CD14-positive monocyte (primary cell): Measurements from ENCODE around the gene CCDC88C. TPM values are rescaled to one million over a fixed set of nuclear protein-coding genes. Genes with fewer than 3 reads are reported as not detected.

Experiments used
- DNase-seq, 3 donors: peaks; one replicate each; pipeline ENCODE4 v3.0.0-alpha.2; 2011 to 2022
- H2AFZ ChIP-seq: 2 replicates; pipeline ENCODE4 v1.6.0; 2012; ENCODE audit warnings: mild to moderate bottlenecking, low read depth, low read length, inconsistent platforms; ENCODE audit not compliant: insufficient read depth, poor library complexity, severe bottlenecking
- H3K27ac ChIP-seq, 2 donors: 1 replicate in 1 of 2; 2 replicates in 1 of 2; pipeline ENCODE4 v1.5.1; 2012 to 2013; ENCODE audit warnings: low read length in 2 of 2, control low read depth in 1 of 2, inconsistent platforms in 1 of 2, low read depth in 1 of 2, mild to moderate bottlenecking in 1 of 2
- H3K27me3 ChIP-seq, 2 donors: one replicate each; pipeline versions ENCODE4 v1.6.0 to v1.6.1; 2011 to 2013; ENCODE audit warnings: low read length in 2 of 2; ENCODE audit not compliant: control insufficient read depth in 2 of 2, insufficient read depth in 2 of 2
- H3K36me3 ChIP-seq, 2 donors: replicated peaks in 1 of 2; 1 replicate in 1 of 2; 2 replicates in 1 of 2; pipeline versions ENCODE4 v1.5.1 to v1.6.1; 2012 to 2013; ENCODE audit warnings: low read length in 2 of 2, control low read depth in 1 of 2, inconsistent platforms in 1 of 2, mild to moderate bottlenecking in 1 of 2; ENCODE audit not compliant: insufficient read depth in 2 of 2, control insufficient read depth in 1 of 2
- H3K4me1 ChIP-seq, 2 donors: 1 replicate in 1 of 2; 2 replicates in 1 of 2; pipeline versions ENCODE4 v1.5.1 to v1.6.1; 2012 to 2013; ENCODE audit warnings: low read length in 2 of 2, control low read depth in 1 of 2, inconsistent platforms in 1 of 2, mild to moderate bottlenecking in 1 of 2, moderate library complexity in 1 of 2; ENCODE audit not compliant: insufficient read depth in 2 of 2, control insufficient read depth in 1 of 2
- H3K4me2 ChIP-seq: replicated peaks from 2 replicates; pipeline ENCODE3; 2012; ENCODE audit warnings: low read length, moderate library complexity, mild to moderate bottlenecking; ENCODE audit not compliant: poor library complexity, severe bottlenecking; ENCODE audit errors: extremely low read depth
- H3K4me3 ChIP-seq, 3 experiments: fragments of 200-600 bp in 1 of 3; sonication (generic) in 1 of 3; replicated peaks in 1 of 3; 1 replicate in 2 of 3; 2 replicates in 1 of 3; pipeline ENCODE4 v1.5.1; 2011 to 2013; ENCODE audit warnings: low read length in 3 of 3, mild to moderate bottlenecking in 3 of 3, control low read depth in 2 of 3, low read depth in 2 of 3, inconsistent platforms in 1 of 3, moderate library complexity in 1 of 3
- H3K79me2 ChIP-seq: 2 replicates; pipeline ENCODE4 v1.6.0; 2012; ENCODE audit warnings: mild to moderate bottlenecking, control low read depth, inconsistent platforms, low read length, moderate library complexity; ENCODE audit not compliant: insufficient read depth
- H3K9ac ChIP-seq: 2 replicates; pipeline ENCODE4 v1.6.0; 2017; ENCODE audit warnings: low read length, mild to moderate bottlenecking; ENCODE audit not compliant: insufficient read depth, poor library complexity, severe bottlenecking
- H3K9me3 ChIP-seq, 2 donors: replicated peaks in 1 of 2; 1 replicate in 1 of 2; 2 replicates in 1 of 2; pipeline versions ENCODE4 v1.5.1 to v1.6.1; 2012 to 2013; ENCODE audit warnings: low read length in 2 of 2, control low read depth in 1 of 2; ENCODE audit not compliant: control insufficient read depth in 1 of 2, insufficient read depth in 1 of 2
- H4K20me1 ChIP-seq: 2 replicates; pipeline ENCODE4 v1.6.0; 2012; ENCODE audit warnings: mild to moderate bottlenecking, low read length, control low read depth, moderate library complexity; ENCODE audit not compliant: insufficient read depth
- H3K27ac Mint-ChIP-seq, 7 donors: one replicate each; pipeline ENCODE4 v1.8.0; 2020; ENCODE audit warnings: mild to moderate bottlenecking in 7 of 7, mixed read lengths in 7 of 7, moderate library complexity in 6 of 7, inconsistent platforms in 2 of 7
- H3K27me3 Mint-ChIP-seq, 3 donors: one replicate each; pipeline ENCODE4 v1.8.0; 2021 to 2022; ENCODE audit warnings: low read depth in 3 of 3, mild to moderate bottlenecking in 3 of 3, mixed read lengths in 3 of 3, moderate library complexity in 3 of 3, inconsistent platforms in 1 of 3
- H3K36me3 Mint-ChIP-seq, 2 donors: one replicate each; pipeline ENCODE4 v1.8.0; 2020; ENCODE audit warnings: mixed read lengths in 2 of 2, inconsistent platforms in 1 of 2, mild to moderate bottlenecking in 1 of 2
- H3K4me1 Mint-ChIP-seq: one replicate; pipeline ENCODE4 v1.8.0; 2020; ENCODE audit warnings: mild to moderate bottlenecking, mixed read lengths
- H3K4me3 Mint-ChIP-seq, 2 donors: one replicate each; pipeline ENCODE4 v1.8.0; 2020; ENCODE audit warnings: mild to moderate bottlenecking in 2 of 2, mixed read lengths in 2 of 2, moderate library complexity in 1 of 2
- H3K9me3 Mint-ChIP-seq, 7 donors: one replicate each; pipeline ENCODE4 v1.8.0; 2020 to 2022; ENCODE audit warnings: mixed read lengths in 7 of 7, mild to moderate bottlenecking in 6 of 7, moderate library complexity in 6 of 7, inconsistent platforms in 2 of 7
- CTCF ChIP-seq: fragments of 200-600 bp; IDR thresholded peaks from one replicate; pipeline ENCODE4 v1.8.0; 2022; ENCODE audit warnings: antibody characterized with exemption, mild to moderate bottlenecking
- WGBS: methylation state at CpG from one replicate; pipeline ENCODE4 v1.1.5; 2013; ENCODE audit warnings: missing lambda C conversion rate; ENCODE audit not compliant: insufficient coverage; 5-methylcytosine and 5-hydroxymethylcytosine counted together
- intact Hi-C, 2 donors: fragments of 100-400 bp; cut with micrococcal nuclease; formaldehyde crosslinking; loops; one replicate each; pipeline versions ENCODE4 v1.15.0 to v1.15.1; 2023
- polyA plus RNA-seq, 3 donors: library from polyadenylated mRNA; depleted of rRNA in 1 of 3; unstranded in 2 of 3; stranded (reverse) in 1 of 3; fragments of 300-500 nt in 2 of 3; fragments of >200 nt in 1 of 3; fragmentation: Illumina TruSeq in 2 of 3; gene quantifications; 1 replicate in 2 of 3; 2 replicates in 1 of 3; pipeline ENCODE4 v1.2.3, GENCODE V29; 2012 to 2021

The CCDC88C gene
- polyA plus RNA-seq, 3 donors, result 11.6 to 69.7 (median 12.3) TPM

GRCh38 chr14:91367173-91368171, 50.1 kb downstream of the CCDC88C start:
- Histone ChIP-seq H2AFZ (no peak overlapping the region), H3K27me3 (no peaks in the 10 kb centered on the region), H3K79me2 (peaks cover 98% of the 10 kb centered on the region), H3K4me2 (peak overlapping the region; percentile 61), H3K9me3 (no peaks in the 10 kb centered on the region), H3K4me1 (peaks cover 85 to 100% of the 10 kb centered on the region in 2 donors), H3K4me3 (peak overlapping the region in 1 of 3 experiments; percentile 54), H3K9ac (peak overlapping the region; percentile 49), H3K27ac (peak overlapping the region; percentile 71 to 96), H3K36me3 (no peaks in the 10 kb centered on the region), H4K20me1 (peaks cover 5% of the 10 kb centered on the region)
- H3K27me3 Mint-ChIP-seq, result no peaks in the 10 kb centered on the region
- H3K4me1 Mint-ChIP-seq, result peaks cover 94% of the 10 kb centered on the region
- H3K9me3 Mint-ChIP-seq, result peaks cover 0 to 2% (median 0%) of the 10 kb centered on the region in 7 donors
- peaks cover 18 to 26% of the 10 kb centered on the region in 2 donors for H3K36me3 Mint-ChIP-seq
- intact Hi-C loops, result no loop called here
- 14% methylated on average over 19 of the region's 22 CpGs for WGBS
- H3K27ac Mint-ChIP-seq, result peak overlapping the region; percentile 94 to 97 (median 96)
- peak; percentile 86 to 96 (median 89) for DNase-seq
- H3K4me3 Mint-ChIP-seq, result peak overlapping the region; percentile 63 to 78
- TF ChIP-seq CTCF, result no peak

- Histone ChIP-seq H2AFZ (no peak overlapping the region), H3K9me3 (no peaks in the 10 kb centered on the region), H3K27ac (peak overlapping the region; percentile 71 to 96), H3K27me3 (no peaks in the 10 kb centered on the region), H3K9ac (peak overlapping the region; percentile 49), H3K4me3 (peak overlapping the region in 1 of 3 experiments; percentile 54), H3K36me3 (no peaks in the 10 kb centered on the region), H3K79me2 (peaks cover 98% of the 10 kb centered on the region), H3K4me1 (peaks cover 86 to 100% of the 10 kb centered on the region in 2 donors), H3K4me2 (peak overlapping the region; percentile 61), H4K20me1 (peaks cover 5% of the 10 kb centered on the region)
- DNase-seq, result no peak
- Mint-ChIP-seq H3K9me3 (peaks cover 0 to 2% (median 0%) of the 10 kb centered on the region in 7 donors), H3K4me1 (peaks cover 95% of the 10 kb centered on the region), H3K36me3 (peaks cover 16 to 22% of the 10 kb centered on the region in 2 donors), H3K27me3 (no peaks in the 10 kb centered on the region), H3K27ac (peak overlapping the region; percentile 94 to 97 (median 96)), H3K4me3 (peak overlapping the region; percentile 63 to 78)
- 100% methylated on average over 3 of the region's 6 CpGs for WGBS
- intact Hi-C loops, result no loop called here
- TF ChIP-seq CTCF, result no peak
Observed at GRCh38 chr14:91366749-91367148, 50.9 kb downstream of the CCDC88C start.
